A549 (cell line): Measurements from ENCODE around the gene QARS1.

Source experiments
- CTCF ChIP-seq: fragments of >200 bp; sonication (Bioruptor Twin); formaldehyde crosslinking; IDR thresholded peaks from 3 replicates; pipeline ENCODE4 v1.5.1; 2016
- EHMT2 ChIP-seq: fragments of 200-600 bp; sonication (generic); IDR thresholded peaks from 2 replicates; pipeline ENCODE4 v1.6.1; 2016; ENCODE audit warnings: antibody characterized with exemption, low read depth, mild to moderate bottlenecking, moderate library complexity
- ESRRA ChIP-seq: fragments of 150-350 bp; IDR thresholded peaks from 2 replicates; pipeline ENCODE4 v1.6.1; 2014; ENCODE audit warnings: mild to moderate bottlenecking, low read length, borderline replicate concordance
- JUN ChIP-seq, 2 experiments: fragments of >200 bp; sonication (Bioruptor Twin); formaldehyde crosslinking; IDR thresholded peaks; 2 replicates in 1 of 2; 3 replicates in 1 of 2; pipeline ENCODE4 v1.6.1; 2016 to 2017
- MAX ChIP-seq: IDR thresholded peaks from 2 replicates; pipeline ENCODE4 v1.6.1; 2012
- MYC ChIP-seq: IDR thresholded peaks from 2 replicates; pipeline ENCODE4 v1.6.1; 2012; ENCODE audit warnings: mild to moderate bottlenecking, inconsistent platforms, low read length, improper control_type of control experiment, borderline replicate concordance
- PHF8 ChIP-seq: fragments of 200-600 bp; sonication (generic); IDR thresholded peaks from 2 replicates; pipeline ENCODE4 v1.6.1; 2016; ENCODE audit warnings: low read depth, mild to moderate bottlenecking, antibody characterized with exemption, moderate library complexity, borderline replicate concordance
- POLR2A ChIP-seq: IDR thresholded peaks from 2 replicates; pipeline ENCODE4 v1.6.1; 2012; ENCODE audit warnings: mild to moderate bottlenecking, low read length
- RCOR1 ChIP-seq: fragments of 150-350 bp; IDR thresholded peaks from 2 replicates; pipeline ENCODE4 v1.6.1; 2014; ENCODE audit warnings: antibody characterized with exemption, low read length, low read depth
- RFX5 ChIP-seq: fragments of 450-650 bp; IDR thresholded peaks from 2 replicates; pipeline ENCODE4 v1.7.1; 2014; ENCODE audit warnings: antibody characterized with exemption, mild to moderate bottlenecking, moderate library complexity
- ZC3H11A ChIP-seq: fragments of 450-650 bp; IDR thresholded peaks from 2 replicates; pipeline ENCODE4 v1.6.1; 2014; ENCODE audit warnings: antibody characterized with exemption, mild to moderate bottlenecking

GRCh38 chr3:49124991-49125670 is 20.6 kb upstream of the QARS1 start:
- 0 out of 3 replicates have a peak, but pooled peaks have one; percentile 8 for TF ChIP-seq CTCF
- no peak for TF ChIP-seq RFX5
- no peak for TF ChIP-seq RCOR1
- no peak for TF ChIP-seq JUN (IDR thresholded peaks at IDR 0.05)
- TF ChIP-seq MAX, result no peak
- TF ChIP-seq PHF8, result no peak
- no peak for TF ChIP-seq POLR2A
- TF ChIP-seq EHMT2, result no peak
- TF ChIP-seq MYC, result no peak
- no peak for TF ChIP-seq ESRRA
- no peak for TF ChIP-seq ZC3H11A
